Lower leg skin (tissue), 4 donors: Measurements from ENCODE around the gene PLXNA2. TPM values are rescaled to one million over a fixed set of nuclear protein-coding genes. Genes with fewer than 3 reads are reported as not detected.

ENCODE experiments used
- DNase-seq, 2 donors: peaks; one replicate each; pipeline ENCODE4 v3.0.0-alpha.2; 2019; ENCODE audit warnings: low spot score in 2 of 2
- H3K4me3 ChIP-seq: fragments of 200-600 bp; sonication (generic); 2 replicates; pipeline ENCODE4 v1.5.1; 2017; ENCODE audit warnings: mild to moderate bottlenecking, low read depth; ENCODE audit not compliant: poor library complexity, severe bottlenecking
- CTCF ChIP-seq, 3 donors: fragments of 450-650 bp; IDR thresholded peaks; one replicate each; pipeline ENCODE4 v1.5.1; 2016; ENCODE audit warnings: antibody characterized with exemption in 3 of 3, mild to moderate bottlenecking in 3 of 3, moderate library complexity in 2 of 3
- POLR2A ChIP-seq, 2 donors: fragments of 450-650 bp; IDR thresholded peaks; one replicate each; pipeline ENCODE4 v1.6.1; 2016 to 2017; ENCODE audit warnings: antibody characterized with exemption in 2 of 2, mild to moderate bottlenecking in 1 of 2, moderate library complexity in 1 of 2
- WGBS, 2 donors: methylation state at CpG; one replicate each; pipeline ENCODE4 v1.1.5; 2018; 5-methylcytosine and 5-hydroxymethylcytosine counted together
- intact Hi-C: fragments of 100-400 bp; cut with DNase I; formaldehyde crosslinking; loops from one replicate; pipeline ENCODE4 v1.15.0; 2023; ENCODE audit warnings: low total_unique reads
- total RNA-seq, 4 donors: library from RNA; depleted of rRNA; stranded (reverse); fragments of >200 nt; gene quantifications; one replicate each; pipeline ENCODE4 v1.1.0, GENCODE V29; 2016

PLXNA2 gene
- total RNA-seq, 4 donors from 2014 or later = 27.4 to 44.2 (median 36.9) TPM

DNA sequence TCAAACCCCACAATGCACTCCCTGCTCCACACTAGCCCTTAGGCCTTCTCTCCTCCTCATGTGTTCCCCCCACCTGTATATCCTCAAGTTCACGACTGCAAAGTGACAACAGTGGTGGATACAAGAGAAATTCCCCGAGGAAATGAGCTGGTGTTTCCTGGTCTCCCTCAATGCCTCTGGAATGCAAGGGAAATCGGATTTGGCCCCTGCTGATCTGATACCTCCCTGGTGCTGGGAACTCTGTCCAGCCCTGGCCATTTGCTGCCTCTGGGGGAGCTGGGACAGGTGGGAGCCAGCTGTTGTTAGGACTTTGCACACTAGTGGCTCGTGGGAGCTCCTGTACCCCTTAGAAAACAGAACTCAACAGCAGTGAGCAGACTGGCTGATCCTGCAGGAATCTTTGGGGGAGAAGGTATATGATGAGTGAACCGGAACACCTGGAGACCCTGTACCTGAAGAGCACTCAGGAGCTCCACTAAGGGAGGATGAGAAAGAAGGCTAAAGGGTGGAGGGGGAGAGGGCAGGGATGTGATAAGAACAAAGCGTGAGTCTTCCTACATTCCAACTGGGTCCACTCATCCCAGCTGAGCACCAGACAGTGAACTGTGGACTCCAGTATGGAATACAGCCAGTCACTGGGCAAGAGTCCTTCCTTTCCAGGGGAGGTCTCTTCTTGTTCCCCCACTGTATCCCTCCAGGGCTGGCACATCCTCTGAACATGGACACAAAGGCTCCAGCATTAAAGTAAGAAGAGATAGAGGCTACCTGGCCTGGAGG lies 69.3 kb downstream of the PLXNA2 start:
- 83 to 93% methylated on average over 6 of the region's 6 CpGs for WGBS, 2 donors
- TF ChIP-seq POLR2A (IDR thresholded peaks at IDR 0.05) = no peak
- TF ChIP-seq CTCF (IDR thresholded peaks at IDR 0.05) = no peak
- no peak overlapping the region for H3K4me3 ChIP-seq
- DNase-seq = no peak
- intact Hi-C loops = no loop called here

DNA sequence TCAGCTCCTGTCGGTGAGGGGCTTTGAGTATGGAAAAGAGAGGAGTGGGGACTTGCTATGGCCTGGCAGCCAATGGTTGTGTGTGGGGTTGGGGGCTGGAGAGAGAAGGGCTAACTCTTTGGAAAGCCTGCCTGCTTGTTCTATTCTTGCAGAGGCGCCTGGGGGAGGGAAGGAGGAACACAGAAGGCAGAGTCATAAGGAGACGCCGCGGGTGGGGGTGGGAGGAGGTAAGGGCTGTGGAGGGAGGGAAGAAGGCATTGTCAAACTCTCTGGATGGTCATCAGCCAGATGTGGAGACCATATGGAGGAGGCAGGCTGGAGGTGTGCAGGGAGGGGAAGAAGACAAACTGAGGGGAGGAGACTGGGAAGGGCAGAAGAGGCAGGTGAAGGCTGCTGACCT lies 70.0 kb downstream of the PLXNA2 start:
- intact Hi-C loops = no loop called here
- 87 to 90% methylated on average over 5 of the region's 5 CpGs for WGBS, 2 donors
- no peak for TF ChIP-seq POLR2A (IDR thresholded peaks at IDR 0.05)
- no peak for TF ChIP-seq CTCF (IDR thresholded peaks at IDR 0.05)

GRCh38 chr1:208173749-208174148 lies 70.4 kb downstream of the PLXNA2 start:
- H3K4me3 ChIP-seq = no peak overlapping the region
- intact Hi-C loops = no loop called here
- TF ChIP-seq CTCF (IDR thresholded peaks at IDR 0.05) (no peak), POLR2A (IDR thresholded peaks at IDR 0.05) (no peak)
- 96 to 99% methylated on average over 6 of the region's 6 CpGs for WGBS, 2 donors
- DNase-seq = no peak

More for the DNA sequence above, 70.0 kb downstream of the PLXNA2 start:
- DNase-seq = no peak
- no peak overlapping the region for H3K4me3 ChIP-seq

- 65 to 72% methylated on average over 6 of the region's 6 CpGs for WGBS, 2 donors
- TF ChIP-seq POLR2A (IDR thresholded peaks at IDR 0.05) = no peak
- TF ChIP-seq CTCF (IDR thresholded peaks at IDR 0.05) = no peak
- H3K4me3 ChIP-seq = no peak overlapping the region
- intact Hi-C loops = no loop called here
- no peak for DNase-seq
Measured at GRCh38 chr1:208172423-208173145, 71.6 kb downstream of the PLXNA2 start.

- intact Hi-C loops = no loop called here
- no peak for TF ChIP-seq POLR2A (IDR thresholded peaks at IDR 0.05)
- TF ChIP-seq CTCF (IDR thresholded peaks at IDR 0.05) = no peak
- 79 to 87% methylated on average over 7 of the region's 7 CpGs for WGBS, 2 donors
Measured at GRCh38 chr1:208171616-208172422, 72.4 kb downstream of the PLXNA2 start.

More at GRCh38 chr1:208171616-208172422, 72.4 kb downstream of the PLXNA2 start:
- no peak for DNase-seq
- no peak overlapping the region for H3K4me3 ChIP-seq
